OCI-LY3 (cell line): ENCODE results near the gene ITGAE.
"Not testable (repeated sequence)": the region's sequence is repeated elsewhere in the genome, so short reads cannot be mapped to it uniquely, and the experiment has no call there.

Experiments
- H2AFZ ChIP-seq: fragments of 200-600, 300-600 bp; shearing (Covaris generic); 2 replicates; pipeline ENCODE4 v1.6.0; 2014; ENCODE audit warnings: antibody characterized with exemption, low read depth, low read length
- H3K27ac ChIP-seq: fragments of 200-600, 300-600 bp; sonication (generic); 2 replicates; pipeline ENCODE4 v1.5.1; 2014; ENCODE audit warnings: mild to moderate bottlenecking, low read length, moderate library complexity, mixed read lengths
- H3K27me3 ChIP-seq: fragments of 200-600, 300-600 bp; sonication (generic); 2 replicates; pipeline ENCODE4 v1.6.1; 2014; ENCODE audit warnings: low read depth, low read length, mixed read lengths
- H3K36me3 ChIP-seq: fragments of 200-600, 300-600 bp; sonication (generic); replicated peaks from 2 replicates; pipeline ENCODE3; 2014; ENCODE audit warnings: low read depth, low read length, mixed read lengths
- H3K4me1 ChIP-seq: fragments of 300-600, 200-600 bp; sonication (generic); 2 replicates; pipeline ENCODE4 v1.6.1; 2014; ENCODE audit warnings: low read length, mixed read lengths
- H3K4me2 ChIP-seq: fragments of 200-600, 300-600 bp; sonication (generic); 2 replicates; pipeline ENCODE4 v1.6.1; 2014; ENCODE audit warnings: low read length, mixed read lengths
- H3K4me3 ChIP-seq: fragments of 300-600, 200-600 bp; sonication (generic); 2 replicates; pipeline ENCODE4 v1.5.1; 2014; ENCODE audit warnings: antibody characterized with exemption, mild to moderate bottlenecking, low read length, moderate library complexity
- H3K79me2 ChIP-seq: fragments of 300-600, 200-600 bp; shearing (Covaris generic); 2 replicates; pipeline ENCODE4 v1.6.1; 2014; ENCODE audit warnings: mild to moderate bottlenecking, low read length, mixed read lengths
- H3K9ac ChIP-seq: fragments of 300-600, 200-600 bp; shearing (Covaris generic); 2 replicates; pipeline ENCODE4 v1.6.0; 2014; ENCODE audit warnings: mild to moderate bottlenecking, low read length, moderate library complexity
- H3K9me3 ChIP-seq: fragments of 200-600, 300-600 bp; shearing (Covaris generic); 2 replicates; pipeline ENCODE4 v1.6.1; 2014; ENCODE audit warnings: low read length, mixed read lengths; ENCODE audit not compliant: insufficient read depth
- H4K20me1 ChIP-seq: fragments of 200-600, 300-600 bp; sonication (generic); 2 replicates; pipeline ENCODE4 v1.6.1; 2016; ENCODE audit warnings: low read length, mixed read lengths; ENCODE audit not compliant: insufficient read depth
- EZH2phosphoT487 ChIP-seq: fragments of 200-600 bp; shearing (Covaris generic); IDR thresholded peaks from 2 replicates; pipeline ENCODE4 v1.6.1; 2018; ENCODE audit warnings: antibody characterized with exemption, mixed run types, low read depth
- TF ChIP-seq, protein P1 (sequence below): fragments of 200-600, 300-600 bp; sonication (generic); IDR thresholded peaks from 2 replicates; pipeline ENCODE4 v1.5.1; 2014; ENCODE audit warnings: antibody characterized with exemption, low read length, low read depth

Gene ITGAE

DNA sequence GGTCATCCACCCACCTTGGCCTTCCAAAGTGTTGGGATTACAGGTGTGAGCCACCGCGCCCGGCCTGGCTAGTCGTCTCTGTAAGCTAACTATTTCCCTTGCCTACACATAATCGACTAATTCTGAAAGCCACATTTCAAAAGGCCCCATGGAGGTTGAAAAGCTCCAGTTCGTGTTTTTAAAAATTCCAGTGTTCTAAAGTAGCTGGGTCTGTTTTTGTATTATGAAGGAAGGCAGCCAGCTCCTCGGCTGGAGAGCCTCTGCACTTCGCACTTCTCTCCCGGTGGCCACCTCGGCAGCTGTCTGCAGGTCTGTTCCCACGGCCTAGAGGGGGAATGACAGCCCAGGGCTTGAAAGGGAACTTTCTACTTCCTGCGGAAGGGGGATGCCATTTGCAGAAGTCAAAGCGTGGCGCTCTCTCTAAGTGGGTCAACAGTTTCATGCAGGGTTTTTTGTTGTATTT is 60.3 kb downstream of the ITGAE start:
- Histone ChIP-seq H3K4me1 (no peaks in the 10 kb centered on the region; the same call in 1 of the 2 replicates), H3K9ac (no peak overlapping the region), H3K4me2 (no peak overlapping the region), H4K20me1 (no peaks in the 10 kb centered on the region), H3K79me2 (no peaks in the 10 kb centered on the region), H2AFZ (no peak overlapping the region), H3K9me3 (no peaks in the 10 kb centered on the region), H3K27me3 (peaks cover 4% of the 10 kb centered on the region), H3K36me3 (no peaks in the 10 kb centered on the region), H3K4me3 (no peak overlapping the region), H3K27ac (no peak overlapping the region)
- no peak for TF ChIP-seq EZH2phosphoT487
- TF ChIP-seq, protein P1, sequence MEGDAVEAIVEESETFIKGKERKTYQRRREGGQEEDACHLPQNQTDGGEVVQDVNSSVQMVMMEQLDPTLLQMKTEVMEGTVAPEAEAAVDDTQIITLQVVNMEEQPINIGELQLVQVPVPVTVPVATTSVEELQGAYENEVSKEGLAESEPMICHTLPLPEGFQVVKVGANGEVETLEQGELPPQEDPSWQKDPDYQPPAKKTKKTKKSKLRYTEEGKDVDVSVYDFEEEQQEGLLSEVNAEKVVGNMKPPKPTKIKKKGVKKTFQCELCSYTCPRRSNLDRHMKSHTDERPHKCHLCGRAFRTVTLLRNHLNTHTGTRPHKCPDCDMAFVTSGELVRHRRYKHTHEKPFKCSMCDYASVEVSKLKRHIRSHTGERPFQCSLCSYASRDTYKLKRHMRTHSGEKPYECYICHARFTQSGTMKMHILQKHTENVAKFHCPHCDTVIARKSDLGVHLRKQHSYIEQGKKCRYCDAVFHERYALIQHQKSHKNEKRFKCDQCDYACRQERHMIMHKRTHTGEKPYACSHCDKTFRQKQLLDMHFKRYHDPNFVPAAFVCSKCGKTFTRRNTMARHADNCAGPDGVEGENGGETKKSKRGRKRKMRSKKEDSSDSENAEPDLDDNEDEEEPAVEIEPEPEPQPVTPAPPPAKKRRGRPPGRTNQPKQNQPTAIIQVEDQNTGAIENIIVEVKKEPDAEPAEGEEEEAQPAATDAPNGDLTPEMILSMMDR, result no peak

DNA sequence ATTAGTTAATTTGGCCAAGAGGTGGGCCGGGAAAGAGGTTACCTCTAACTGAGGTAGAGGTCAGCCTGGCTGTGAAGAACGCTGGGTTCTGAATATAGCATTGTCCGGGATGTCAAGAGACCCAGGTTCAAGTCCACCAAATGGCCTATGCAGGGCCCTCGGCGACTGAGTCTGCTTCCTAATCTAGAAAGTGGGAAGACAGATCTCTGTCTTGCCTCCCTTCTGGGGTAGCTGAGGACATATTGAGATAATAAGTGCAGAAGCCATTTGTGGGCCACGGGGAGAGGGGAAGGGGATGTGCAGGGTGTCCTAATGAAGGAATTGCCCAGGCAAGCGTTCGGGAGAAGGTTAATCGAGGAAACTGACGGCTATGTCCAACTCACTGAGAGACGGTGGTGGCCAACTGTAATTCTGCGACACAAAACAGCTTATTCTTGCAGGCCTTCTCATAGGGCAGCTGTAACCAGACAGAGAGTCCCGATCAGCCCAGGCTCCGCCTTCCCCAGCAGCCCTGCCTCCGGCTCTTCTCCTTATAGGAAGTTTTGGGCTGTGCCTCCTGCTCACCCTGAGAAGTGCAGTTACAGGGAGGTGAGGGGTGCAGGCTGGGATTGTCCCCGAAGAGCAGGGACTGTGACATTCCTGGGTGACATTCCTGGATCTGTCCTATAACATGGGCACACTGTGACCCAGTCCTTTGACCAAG is 61.4 kb downstream of the ITGAE start:
- no peaks in the 10 kb centered on the region; the same call in 1 of the 2 replicates for H3K4me1 ChIP-seq
- H3K4me2 ChIP-seq, result no peak overlapping the region
- H3K79me2 ChIP-seq, result no peaks in the 10 kb centered on the region

DNA sequence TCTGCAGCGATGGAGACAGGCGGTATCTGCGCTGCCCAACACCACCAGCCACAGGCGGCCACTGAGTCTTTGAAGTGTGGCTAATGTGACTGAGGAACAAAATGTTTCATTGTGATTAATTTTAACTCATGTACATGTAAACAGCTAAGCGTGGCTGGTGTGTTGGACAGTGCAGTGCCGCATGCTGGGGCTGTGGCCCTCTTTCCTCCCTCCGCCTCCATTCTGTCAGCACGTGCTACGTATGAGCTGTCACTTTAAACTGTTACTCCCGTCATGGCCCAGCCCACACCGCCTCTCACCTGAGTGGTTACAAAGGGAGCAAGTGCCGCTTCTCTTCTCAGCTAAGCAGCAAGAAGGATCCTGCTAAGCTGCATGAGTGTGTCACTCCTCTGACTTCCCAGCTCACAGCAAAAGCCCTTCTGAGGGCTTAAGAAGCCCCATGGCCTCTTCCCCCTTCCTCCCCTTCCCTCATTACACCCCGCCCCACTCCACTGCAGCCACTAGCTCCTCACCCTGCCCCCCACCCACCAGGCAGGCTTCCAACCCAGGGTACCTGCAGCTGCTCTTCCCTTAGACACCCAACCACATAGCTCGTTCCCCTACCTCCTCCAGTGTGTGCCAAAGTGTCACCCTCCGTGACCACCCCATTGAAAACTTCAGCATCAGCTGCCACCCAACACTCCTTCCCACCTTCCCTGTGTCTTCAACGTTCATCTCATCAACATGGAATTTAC is 62.3 kb downstream of the ITGAE start:
- Histone ChIP-seq H3K4me3 (no peak overlapping the region), H3K4me1 (no peaks in the 10 kb centered on the region; the same call in 1 of the 2 replicates), H3K27ac (no peak overlapping the region), H3K9me3 (no peaks in the 10 kb centered on the region), H3K4me2 (0 out of 2 replicates have a peak overlapping the region, but pooled peaks have one; percentile 4), H3K79me2 (no peaks in the 10 kb centered on the region), H3K36me3 (no peaks in the 10 kb centered on the region), H2AFZ (no peak overlapping the region), H3K27me3 (peaks cover 4% of the 10 kb centered on the region), H3K9ac (no peak overlapping the region), H4K20me1 (no peaks in the 10 kb centered on the region)
- TF ChIP-seq, protein P1, result no peak
- TF ChIP-seq EZH2phosphoT487, result no peak

More for the DNA sequence above, 61.4 kb downstream of the ITGAE start:
- H3K9me3 ChIP-seq, result no peaks in the 10 kb centered on the region
- no peak overlapping the region for H3K27ac ChIP-seq
- no peak overlapping the region for H3K9ac ChIP-seq
- no peaks in the 10 kb centered on the region for H3K36me3 ChIP-seq
- no peak overlapping the region for H3K4me3 ChIP-seq
- TF ChIP-seq EZH2phosphoT487, result no peak
- TF ChIP-seq, protein P1, result no peak
- no peaks in the 10 kb centered on the region for H4K20me1 ChIP-seq
- peaks cover 4% of the 10 kb centered on the region for H3K27me3 ChIP-seq
- no peak overlapping the region for H2AFZ ChIP-seq

DNA sequence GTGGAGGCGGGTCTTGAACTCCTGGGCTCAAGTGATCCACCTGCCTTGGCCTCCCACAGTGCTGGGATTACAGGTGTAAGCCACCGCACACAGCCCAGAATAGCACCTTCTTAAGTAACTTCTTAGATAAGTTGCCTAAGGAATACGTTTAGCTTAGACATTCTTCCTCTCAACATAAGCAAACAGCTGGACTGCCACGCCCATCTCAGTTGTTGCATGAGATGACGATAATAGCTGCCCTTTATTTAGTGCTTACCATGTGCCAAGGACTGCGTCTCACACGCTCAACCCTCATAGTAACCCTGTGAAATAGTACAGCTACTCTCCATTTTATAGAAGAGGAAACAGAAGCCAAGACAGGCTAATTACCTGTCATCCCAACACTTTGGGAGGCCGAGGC is 65.5 kb downstream of the ITGAE start:
- no peaks in the 10 kb centered on the region for H3K79me2 ChIP-seq
- no peak overlapping the region for H3K27ac ChIP-seq
- H4K20me1 ChIP-seq, result no peaks in the 10 kb centered on the region
- no peak overlapping the region for H3K9ac ChIP-seq
- no peaks in the 10 kb centered on the region for H3K9me3 ChIP-seq
- TF ChIP-seq, protein P1, result no peak
- TF ChIP-seq EZH2phosphoT487, result no peak
- peaks cover 4% of the 10 kb centered on the region for H3K27me3 ChIP-seq
- H3K4me3 ChIP-seq, result no peak overlapping the region
- H3K4me1 ChIP-seq, result peaks cover 12% of the 10 kb centered on the region
- H3K4me2 ChIP-seq, result no peak overlapping the region
- no peaks in the 10 kb centered on the region for H3K36me3 ChIP-seq
- H2AFZ ChIP-seq, result no peak overlapping the region

DNA sequence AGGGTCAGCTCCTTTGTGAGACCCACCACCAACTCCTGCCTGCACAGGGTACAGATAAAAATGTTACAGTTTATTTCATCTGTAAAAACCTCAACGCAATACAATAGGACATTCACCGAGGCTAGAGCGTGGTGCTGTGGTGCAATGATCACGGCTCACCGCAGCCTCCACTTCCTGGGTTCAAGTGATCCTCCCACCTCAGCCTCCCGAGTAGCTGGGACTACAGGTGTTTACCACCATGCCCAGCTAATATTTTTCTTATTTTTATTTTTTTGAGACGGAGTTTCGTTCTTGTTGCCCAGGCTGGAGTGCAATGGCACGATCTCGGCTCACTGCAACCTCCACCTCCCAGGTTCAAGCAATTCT is 66.1 kb downstream of the ITGAE start:
- not testable (repeated sequence) for H2AFZ ChIP-seq, H3K9ac ChIP-seq, H3K4me3 ChIP-seq, H3K79me2 ChIP-seq, H3K27me3 ChIP-seq, H3K36me3 ChIP-seq, H4K20me1 ChIP-seq, H3K4me2 ChIP-seq, H3K27ac ChIP-seq, H3K9me3 ChIP-seq
- H3K4me1 ChIP-seq, result peaks cover 12% of the 10 kb centered on the region
